NCI-H2107 treated with DMSO at 0.1 percent for 48 hours (cell line): Measurements from ENCODE around the gene C11orf91.
A peak's percentile ranks its signal among the peaks of the same experiment; 100 is the strongest.
"Not testable (repeated sequence)": the region's sequence is repeated elsewhere in the genome, so short reads cannot be mapped to it uniquely, and the experiment has no call there.

ENCODE experiments used
- DNase-seq: peaks from one replicate; lab custom pipeline; 2025; ENCODE audit not compliant: unreplicated experiment; lab: John Stamatoyannopoulos, UW

The C11orf91 gene

DNA sequence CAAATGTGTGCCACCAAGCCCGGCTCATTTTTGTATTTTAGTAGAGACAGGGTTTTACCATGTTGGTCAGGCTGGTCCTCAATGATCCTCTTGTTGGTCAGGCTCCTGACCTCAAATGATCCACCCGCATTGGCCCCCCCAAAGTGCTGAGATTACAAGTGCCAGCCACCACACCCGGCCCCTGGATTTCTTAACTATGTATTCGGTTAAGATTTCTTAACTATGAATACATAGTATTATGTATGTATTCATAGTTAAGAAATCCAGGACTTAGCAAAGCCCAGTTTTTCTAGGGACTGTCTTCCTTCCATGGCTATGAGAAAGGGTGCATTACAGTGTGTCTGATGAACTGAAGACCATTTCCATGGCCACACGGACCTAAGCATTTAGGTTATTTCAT lies 1.7 kb downstream of the C11orf91 start:
- no peak for DNase-seq

DNA sequence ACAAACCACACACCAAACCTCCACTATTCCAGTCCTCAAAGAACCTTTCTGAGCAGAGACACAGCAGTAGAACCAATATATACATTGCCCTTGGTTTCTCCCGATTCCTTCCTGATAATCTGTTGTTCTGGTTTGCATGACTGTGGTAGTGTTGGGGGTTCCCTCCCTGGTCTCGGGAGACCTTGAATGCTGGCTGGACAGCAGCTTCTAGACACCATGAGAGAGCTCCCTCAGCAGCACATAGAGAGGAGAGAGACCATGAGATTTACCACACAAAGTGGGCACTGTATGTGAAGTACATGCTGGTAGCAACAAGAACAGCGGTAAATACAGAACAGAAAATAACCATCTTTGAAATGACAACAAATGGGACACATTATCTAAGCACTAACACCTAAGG lies 2.6 kb downstream of the C11orf91 start:
- DNase-seq: no peak

- DNase-seq: no peak
Measured at GRCh38 chr11:33696931-33697638, 3.5 kb downstream of the C11orf91 start.

GRCh38 chr11:33696411-33696810 lies 4.2 kb downstream of the C11orf91 start:
- DNase-seq: no peak

DNA sequence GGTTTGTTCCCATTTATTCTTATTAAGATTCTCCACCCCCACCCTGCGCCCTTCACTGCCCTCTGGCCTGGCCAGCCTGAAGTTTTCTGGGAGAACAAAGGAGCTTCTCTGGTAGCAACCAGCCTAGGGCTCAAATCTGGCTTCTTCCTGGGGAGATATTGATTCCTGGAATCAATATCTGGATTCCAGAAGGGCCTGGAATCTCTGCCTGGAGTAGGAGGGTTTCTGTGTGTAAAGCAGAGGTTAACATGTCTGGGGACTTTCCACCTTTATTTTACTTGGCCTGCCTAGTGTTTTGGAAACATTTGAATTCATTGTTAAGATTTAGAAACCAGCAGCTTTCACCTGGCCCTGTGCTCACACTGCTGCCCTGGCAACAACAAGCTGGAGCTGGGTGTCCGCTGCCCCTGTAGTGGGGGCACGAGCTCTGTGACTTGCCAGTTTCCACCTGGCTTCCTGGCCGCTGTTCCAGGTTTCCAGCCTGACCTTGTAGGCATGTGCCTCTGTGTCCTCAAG lies 5.5 kb downstream of the C11orf91 start:
- DNase-seq: no peak

DNA sequence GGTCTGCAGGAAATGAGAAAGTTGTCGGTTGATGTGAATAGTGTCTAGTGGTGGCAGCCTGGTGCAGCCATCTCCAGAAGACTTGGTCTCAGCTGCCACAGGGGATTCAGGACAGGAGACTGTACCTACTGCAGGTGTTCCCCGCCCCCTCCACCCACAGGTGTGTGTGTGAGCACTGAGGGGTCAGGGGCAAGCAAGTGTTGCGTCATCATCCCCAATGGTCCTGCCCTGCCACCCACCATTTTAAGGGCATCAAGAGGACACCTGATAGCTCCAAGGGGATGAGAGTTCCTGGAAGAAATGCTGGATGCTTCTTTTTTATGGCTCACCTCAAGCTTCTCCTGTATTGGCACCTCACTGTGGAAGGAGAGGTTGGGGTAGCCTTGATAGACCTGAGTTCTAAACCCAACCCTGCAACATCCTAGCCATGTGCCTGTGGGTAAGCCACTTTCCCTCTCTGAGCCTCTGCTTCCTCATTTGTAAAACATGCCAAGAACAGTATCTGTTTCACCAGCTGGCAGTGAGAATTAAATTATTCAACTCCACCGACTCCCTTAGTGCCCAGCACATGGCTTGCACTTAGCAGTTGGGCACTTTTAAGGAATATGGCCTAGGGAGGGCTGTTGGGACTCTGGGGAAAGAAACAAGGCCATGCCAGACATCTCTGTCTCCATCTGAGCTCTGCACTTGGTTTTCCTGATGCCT lies 6.1 kb downstream of the C11orf91 start:
- DNase-seq: no peak

GRCh38 chr11:33692541-33692940 lies 8.1 kb downstream of the C11orf91 start:
- no peak for DNase-seq

- peak; percentile 91 for DNase-seq
Measured at GRCh38 chr11:33692013-33692504, 8.6 kb downstream of the C11orf91 start.

GRCh38 chr11:33691066-33691864 lies 9.4 kb downstream of the C11orf91 start:
- no peak for DNase-seq

DNA sequence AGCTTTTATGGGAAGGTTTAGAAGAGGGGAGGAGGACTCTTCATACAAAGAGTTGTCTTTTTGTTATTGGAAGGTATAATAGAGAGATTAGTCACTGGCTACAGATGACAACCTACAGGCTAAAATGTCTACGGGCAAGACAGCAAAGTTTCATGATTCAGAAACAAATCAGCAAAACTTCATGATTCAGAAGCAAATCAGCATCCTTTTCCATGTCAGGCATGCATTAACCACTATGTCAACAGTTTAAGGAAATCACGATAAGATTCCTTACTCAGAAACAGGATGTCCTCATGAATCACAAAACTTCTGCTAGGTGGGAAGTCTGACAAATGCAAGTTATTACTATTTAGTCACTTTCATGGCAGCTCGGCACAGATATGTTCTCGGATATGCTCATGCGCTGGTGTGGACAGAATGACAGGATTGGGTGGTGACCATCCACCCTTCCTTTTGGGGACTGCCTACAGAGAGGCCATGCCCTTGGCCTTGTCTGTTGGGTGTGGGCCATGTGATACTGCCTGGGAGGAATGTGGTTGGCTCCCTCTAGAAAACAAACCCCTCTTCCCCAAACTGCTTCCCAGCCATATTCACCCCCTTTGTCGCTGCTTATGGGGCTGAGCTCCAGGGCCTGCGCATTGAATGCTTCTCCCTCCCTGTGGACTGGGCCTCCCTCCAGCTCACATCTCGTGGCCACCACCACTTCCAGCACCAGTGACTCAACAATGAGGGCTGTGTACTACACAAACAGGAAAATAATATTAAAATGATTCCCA lies 10.1 kb downstream of the C11orf91 start:
- no peak for DNase-seq

DNA sequence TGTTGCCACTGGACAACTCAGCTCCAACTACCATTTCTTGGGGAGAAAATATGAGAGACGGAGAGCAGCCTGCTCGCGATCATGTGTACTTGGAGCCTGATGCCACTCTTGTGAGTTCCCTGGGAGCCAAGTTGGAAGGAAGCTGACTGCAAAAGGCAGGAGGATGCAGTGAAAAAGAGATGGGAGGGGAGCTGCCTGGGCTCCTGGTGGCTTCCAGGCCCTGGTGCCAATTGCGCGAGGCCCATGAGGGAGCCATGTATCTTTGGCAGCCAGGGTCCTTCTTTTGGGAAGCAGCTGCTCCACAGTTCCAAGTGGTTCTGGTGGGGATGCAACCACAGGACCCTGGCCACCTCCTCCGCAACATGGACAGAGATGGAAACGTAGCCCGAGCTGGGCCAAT lies 11.1 kb downstream of the C11orf91 start:
- no peak for DNase-seq

GRCh38 chr11:33689085-33689484 lies 11.5 kb downstream of the C11orf91 start:
- DNase-seq: no peak

- DNase-seq: peak; percentile 83
Measured at GRCh38 chr11:33687733-33688479, 12.7 kb downstream of the C11orf91 start.

GRCh38 chr11:33685082-33685481 lies 15.5 kb downstream of the C11orf91 start:
- DNase-seq: no peak

GRCh38 chr11:33684003-33684706 lies 16.5 kb downstream of the C11orf91 start:
- no peak for DNase-seq

DNA sequence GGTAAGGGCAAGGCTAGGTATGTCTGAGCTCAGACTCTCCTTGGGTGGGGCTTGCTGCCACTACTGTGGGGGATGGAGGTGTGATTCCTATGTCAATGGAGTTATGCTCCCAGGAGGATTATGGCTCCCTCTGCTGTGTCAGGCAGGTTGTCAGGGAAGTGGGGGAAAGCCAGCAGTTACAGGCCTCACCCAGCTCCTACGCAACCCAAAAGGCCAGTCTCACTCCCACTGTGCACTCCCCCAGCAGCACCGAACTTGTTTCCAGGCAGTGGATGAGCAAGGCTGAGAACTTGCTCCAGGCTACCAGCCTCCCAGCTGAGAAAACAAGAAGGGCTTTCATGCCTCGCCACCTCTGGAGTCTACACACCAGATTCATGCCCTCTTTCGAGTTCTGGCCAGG lies 18.2 kb downstream of the C11orf91 start:
- DNase-seq: no peak

DNA sequence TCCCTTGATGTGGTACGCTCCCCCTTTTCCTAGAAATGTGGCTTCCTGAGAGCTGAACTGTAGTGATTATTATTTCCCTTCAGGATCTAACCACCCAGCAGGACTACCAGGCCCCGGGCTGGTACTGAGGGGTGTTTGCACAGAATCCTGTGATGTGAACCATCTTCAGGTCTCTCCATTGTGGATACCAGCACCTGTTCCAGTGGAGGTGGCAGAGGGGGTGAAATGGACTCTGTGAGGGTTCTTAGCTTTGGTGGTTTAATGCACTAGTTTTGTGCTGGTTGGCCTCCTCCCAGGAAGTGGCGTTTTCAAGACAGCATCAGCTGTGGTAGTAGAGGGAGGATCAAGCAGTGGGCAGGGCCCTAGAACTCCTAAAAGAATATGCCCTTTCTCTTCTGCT lies 18.6 kb downstream of the C11orf91 start:
- DNase-seq: no peak

DNA sequence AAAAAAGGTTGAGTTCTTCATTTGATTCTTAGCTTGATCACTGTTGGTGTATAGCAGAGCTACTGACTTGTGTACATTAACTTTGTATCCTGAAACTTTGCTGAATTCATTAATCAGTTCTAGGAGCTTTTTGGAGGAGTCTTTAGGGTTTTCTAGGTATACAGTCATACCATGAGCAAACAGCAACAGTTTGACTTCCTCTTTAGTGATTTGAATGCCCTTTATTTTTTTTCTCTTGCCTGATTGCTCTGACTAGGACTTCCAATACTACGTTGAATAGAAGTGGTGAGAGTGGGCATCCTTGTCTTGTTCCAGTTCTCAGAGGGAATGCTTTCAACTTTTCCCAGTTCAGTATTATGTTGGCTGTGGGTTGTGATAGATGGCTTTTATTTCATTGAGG lies 22.0 kb downstream of the C11orf91 start:
- not testable (repeated sequence) for DNase-seq

DNA sequence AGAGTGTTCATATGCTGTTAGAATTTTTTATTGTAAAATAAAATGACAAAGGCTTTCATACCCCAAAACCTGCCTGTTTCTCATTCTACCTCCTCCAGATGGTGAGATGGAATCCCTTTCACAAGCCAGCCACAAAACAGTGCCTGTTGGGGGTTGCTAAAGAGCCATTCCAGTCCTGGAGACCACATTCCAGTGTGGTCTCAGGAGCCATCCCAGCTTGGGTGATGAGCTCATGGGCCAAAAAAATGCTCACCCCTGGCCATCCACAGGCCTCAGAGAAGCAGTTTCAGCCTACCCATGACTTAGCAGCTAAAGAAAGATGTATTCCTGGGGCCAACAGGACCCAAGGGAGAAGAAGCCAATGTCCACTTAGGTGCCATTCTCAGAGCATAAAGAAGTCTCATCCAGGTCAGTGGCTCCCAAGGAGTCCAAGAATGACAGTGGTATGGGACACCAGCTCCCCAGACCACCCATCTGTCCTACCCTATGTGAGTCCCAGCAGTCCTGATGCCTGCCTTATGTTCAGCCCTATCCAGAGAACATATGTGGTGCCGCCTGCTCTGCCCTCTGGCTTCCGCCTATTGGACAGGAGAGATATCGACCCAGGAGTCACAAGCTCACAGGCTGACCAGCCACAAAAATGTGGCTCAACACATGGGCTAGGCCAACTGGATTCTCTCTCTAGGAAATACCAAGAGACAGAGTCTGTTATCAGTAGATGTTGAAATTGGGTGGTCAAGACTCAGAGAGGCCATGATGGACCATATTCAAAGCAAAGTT lies 26.4 kb downstream of the C11orf91 start:
- no peak for DNase-seq
